ENCODE measurements around the gene PGP.

- TF ChIP-seq POLR2AphosphoS5 (IDR thresholded peaks at IDR 0.05; ENCODE audit: borderline replicate concordance, low read depth, low read length), result no peak; the same call in 1 of the 2 replicates
- TF ChIP-seq EZH2 (IDR thresholded peaks at IDR 0.05), result no peak
- TF ChIP-seq FOXP2 (optimal IDR thresholded peaks at IDR 0.05; ENCODE audit: control extremely low read depth, extremely low read length, insufficient read depth), result no peak
These were observed 23.0 kb upstream of the PGP start for GRCh38 chr16:2237493-2238149.

Data from SK-N-MC (cell line).